ENCODE data around the gene CUTA. TPM values are rescaled to one million over a fixed set of nuclear protein-coding genes. Genes with fewer than 3 reads are reported as not detected.

Gene CUTA, protein sequence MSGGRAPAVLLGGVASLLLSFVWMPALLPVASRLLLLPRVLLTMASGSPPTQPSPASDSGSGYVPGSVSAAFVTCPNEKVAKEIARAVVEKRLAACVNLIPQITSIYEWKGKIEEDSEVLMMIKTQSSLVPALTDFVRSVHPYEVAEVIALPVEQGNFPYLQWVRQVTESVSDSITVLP
- 270 TPM for polyA plus RNA-seq (2013, experiment 1 of 4)
- polyA plus RNA-seq (2013, experiment 2 of 4), result 294 TPM
- polyA plus RNA-seq (2013, experiment 3 of 4), result 245 TPM
- 278 TPM for polyA plus RNA-seq (2013, experiment 4 of 4)

DNA sequence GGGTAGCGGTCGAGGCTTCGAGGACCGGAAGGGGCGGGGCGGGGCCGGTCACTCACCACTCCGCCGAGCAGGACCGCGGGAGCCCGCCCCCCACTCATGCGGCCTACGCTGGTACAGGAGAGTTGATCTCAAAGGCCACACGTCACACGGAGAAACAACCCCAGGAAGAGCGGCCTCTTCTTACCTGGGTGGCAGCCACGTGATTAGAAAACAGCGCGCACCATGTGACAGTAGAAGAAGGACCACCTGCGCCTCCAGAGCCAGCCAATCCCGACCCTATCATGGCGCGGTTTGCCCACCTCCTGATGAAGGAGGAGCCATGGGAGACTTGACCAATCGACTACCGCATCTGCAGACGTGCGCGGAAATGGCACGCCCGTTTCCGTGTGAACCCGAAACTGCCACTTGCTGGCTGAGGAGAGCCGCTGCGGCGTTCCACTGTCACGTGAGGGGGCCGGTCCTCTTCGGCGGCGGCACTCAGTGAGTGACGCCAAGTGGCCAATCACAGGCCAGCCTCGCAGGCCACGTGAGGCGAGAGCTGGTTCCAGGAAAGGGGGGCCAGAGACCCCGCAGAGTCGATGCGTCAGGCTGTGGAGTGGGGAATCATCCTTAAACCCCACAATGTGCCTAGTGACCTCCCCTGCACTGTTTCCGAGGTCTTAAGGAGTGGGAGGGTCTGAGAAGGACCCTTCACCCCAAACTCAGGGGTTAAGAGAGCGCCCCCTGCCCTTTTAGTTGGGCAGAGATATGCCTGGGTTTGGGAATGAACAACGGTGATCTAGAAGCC lies at the start of gene CUTA:
TSS of gene CUTA (minus strand) at position 205 of the 787 bp plus-strand sequence. CDS start at position 98, 107 bp downstream.
- Histone ChIP-seq H3K27ac (ENCODE audit: insufficient read depth, low read depth, low read length, poor library complexity, severe bottlenecking) (peak within 1 kb of the TSS; percentile 89), H3K4me3 (ENCODE audit: insufficient read depth, low read depth, low read length) (peak within 1 kb of the TSS; percentile 70), H3K4me1 (ENCODE audit: control insufficient read depth, insufficient read depth, low read length) (peaks cover 54% of the 10 kb centered on the region), H3K36me3 (ENCODE audit: control insufficient read depth, insufficient read depth, low read length) (peaks cover 19% of the 10 kb centered on the region), H3K27me3 (ENCODE audit: control insufficient read depth, insufficient read depth, low read length, poor library complexity, severe bottlenecking) (no peaks in the 10 kb centered on the region), H3K9me3 (ENCODE audit: control insufficient read depth, low read length) (no peaks in the 10 kb centered on the region)
- 0 to 1% methylated on average over 51 of the region's 51 CpGs for WGBS, 2 experiments

DNA sequence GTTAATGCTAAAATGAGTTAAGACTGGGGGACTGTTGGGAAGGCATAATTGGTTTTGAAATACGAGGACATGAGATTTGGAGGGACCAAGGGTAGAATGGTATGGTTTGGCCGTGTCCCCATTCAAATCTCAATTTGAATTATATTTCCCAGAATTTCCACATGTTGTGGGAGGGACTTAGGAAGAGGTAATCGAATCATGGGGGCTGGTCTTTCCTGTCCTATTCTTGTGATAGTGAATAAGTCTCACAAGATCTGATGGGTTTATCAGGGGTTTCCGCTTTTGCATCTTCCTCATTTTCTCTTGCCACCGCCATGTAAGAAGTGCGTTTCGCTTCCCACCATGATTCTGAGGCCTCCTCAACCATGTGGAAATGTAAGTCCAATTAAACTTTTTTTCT lies 49.2 kb upstream of the CUTA start:
- Histone ChIP-seq H3K36me3 (ENCODE audit: control insufficient read depth, insufficient read depth, low read length) (no peaks in the 10 kb centered on the region), H3K9me3 (ENCODE audit: control insufficient read depth, low read length) (no peaks in the 10 kb centered on the region)
- 90 to 94% methylated on average over 6 to 7 of the region's 7 CpGs for WGBS, 2 experiments

DNA sequence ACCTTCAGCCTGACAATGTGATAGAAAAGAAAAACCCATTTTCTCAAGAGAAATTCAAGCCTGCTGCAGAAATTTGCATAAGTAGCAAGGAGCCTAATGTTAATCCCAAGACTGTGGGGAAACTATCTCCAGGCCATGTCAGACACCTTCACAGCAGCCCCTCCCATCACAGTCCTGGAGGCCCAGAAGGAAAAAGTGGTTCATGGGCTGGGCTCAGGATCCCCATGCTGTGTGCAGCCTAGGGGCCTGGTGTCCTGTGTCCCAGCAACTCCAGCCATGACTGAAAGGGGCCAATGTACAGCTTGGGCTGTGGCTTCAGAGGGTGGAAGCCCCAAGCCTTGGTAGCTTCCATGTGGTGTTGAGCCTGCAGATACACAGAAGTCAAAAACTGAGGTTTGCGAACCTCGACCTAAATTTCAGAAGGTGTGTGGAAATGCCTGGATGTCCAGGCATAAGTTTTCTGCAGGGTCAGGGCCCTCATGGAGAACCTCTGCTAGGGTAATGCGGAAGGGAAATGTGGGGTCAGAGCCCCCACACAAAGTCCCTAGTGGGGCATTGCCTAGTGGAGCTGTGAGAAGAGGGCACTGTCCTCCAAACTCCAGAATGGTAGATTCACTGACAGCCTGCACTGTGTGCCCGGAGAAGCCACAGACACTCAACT lies 48.3 kb upstream of the CUTA start:
- no peaks in the 10 kb centered on the region for H3K4me1 ChIP-seq (ENCODE audit: control insufficient read depth, insufficient read depth, low read length)
- H3K4me3 ChIP-seq (ENCODE audit: insufficient read depth, low read depth, low read length), result no peak overlapping the region
- H3K27me3 ChIP-seq (ENCODE audit: control insufficient read depth, insufficient read depth, low read length, poor library complexity, severe bottlenecking), result no peaks in the 10 kb centered on the region
- no peak overlapping the region for H3K27ac ChIP-seq (ENCODE audit: insufficient read depth, low read depth, low read length, poor library complexity, severe bottlenecking)
- no peaks in the 10 kb centered on the region for H3K36me3 ChIP-seq (ENCODE audit: control insufficient read depth, insufficient read depth, low read length)
- WGBS, 2 experiments, result 94% methylated on average over 4 of the region's 4 CpGs
- H3K9me3 ChIP-seq (ENCODE audit: control insufficient read depth, low read length), result no peaks in the 10 kb centered on the region

More for the DNA sequence above, 49.2 kb upstream of the CUTA start:
- Histone ChIP-seq H3K27ac (ENCODE audit: insufficient read depth, low read depth, low read length, poor library complexity, severe bottlenecking) (no peak overlapping the region), H3K4me3 (ENCODE audit: insufficient read depth, low read depth, low read length) (no peak overlapping the region), H3K4me1 (ENCODE audit: control insufficient read depth, insufficient read depth, low read length) (no peaks in the 10 kb centered on the region), H3K27me3 (ENCODE audit: control insufficient read depth, insufficient read depth, low read length, poor library complexity, severe bottlenecking) (no peaks in the 10 kb centered on the region)

DNA sequence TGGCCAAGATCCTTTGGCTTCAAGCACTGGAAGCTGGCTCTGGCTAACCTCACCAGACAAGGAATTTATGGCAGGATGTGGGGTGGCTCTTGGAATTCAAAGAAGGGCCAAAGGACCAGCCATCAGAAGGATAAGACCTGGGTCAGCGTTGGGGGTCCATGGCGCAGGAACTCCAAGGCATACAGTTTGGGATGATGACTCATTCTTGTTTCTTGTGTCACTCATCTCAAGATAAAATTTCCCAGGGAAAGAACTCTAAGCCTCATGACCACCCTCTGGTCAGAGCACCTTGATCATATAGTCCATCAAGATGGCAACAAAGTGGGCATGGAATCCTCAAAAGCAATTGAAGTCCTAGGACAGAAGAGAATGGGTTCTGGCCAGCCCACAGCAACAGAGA lies 41.3 kb upstream of the CUTA start:
- Histone ChIP-seq H3K27me3 (ENCODE audit: control insufficient read depth, insufficient read depth, low read length, poor library complexity, severe bottlenecking) (no peaks in the 10 kb centered on the region), H3K27ac (ENCODE audit: insufficient read depth, low read depth, low read length, poor library complexity, severe bottlenecking) (no peak overlapping the region), H3K4me1 (ENCODE audit: control insufficient read depth, insufficient read depth, low read length) (no peaks in the 10 kb centered on the region), H3K36me3 (ENCODE audit: control insufficient read depth, insufficient read depth, low read length) (peaks cover 3% of the 10 kb centered on the region), H3K4me3 (ENCODE audit: insufficient read depth, low read depth, low read length) (no peak overlapping the region), H3K9me3 (ENCODE audit: control insufficient read depth, low read length) (no peaks in the 10 kb centered on the region)
- 90% methylated on average over 2 of the region's 2 CpGs for WGBS, 2 experiments

DNA sequence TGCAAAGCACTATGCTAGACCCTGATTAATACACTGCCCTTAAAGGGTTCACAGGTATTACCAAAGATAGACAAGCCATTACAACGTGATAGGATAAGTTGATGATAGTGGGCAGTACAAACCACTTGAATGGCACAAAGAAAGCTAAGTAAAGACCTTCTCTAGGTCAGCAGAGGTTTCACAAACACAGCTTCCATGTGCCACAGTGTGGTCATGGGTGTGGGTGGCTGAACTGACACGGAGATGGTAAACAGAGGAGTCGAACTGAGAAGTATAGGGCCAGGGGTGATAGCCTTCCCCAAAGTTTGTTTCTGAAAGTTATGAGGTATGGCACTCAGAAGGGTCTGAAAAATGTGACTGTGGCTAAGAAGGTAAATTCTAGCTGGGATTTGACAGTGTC lies 40.8 kb upstream of the CUTA start:
- no peak overlapping the region for H3K4me3 ChIP-seq (ENCODE audit: insufficient read depth, low read depth, low read length)
- peaks cover 3% of the 10 kb centered on the region for H3K36me3 ChIP-seq (ENCODE audit: control insufficient read depth, insufficient read depth, low read length)
- H3K27ac ChIP-seq (ENCODE audit: insufficient read depth, low read depth, low read length, poor library complexity, severe bottlenecking), result no peak overlapping the region
- 87 to 90% methylated on average over 3 of the region's 3 CpGs for WGBS, 2 experiments
- no peaks in the 10 kb centered on the region for H3K27me3 ChIP-seq (ENCODE audit: control insufficient read depth, insufficient read depth, low read length, poor library complexity, severe bottlenecking)
- H3K4me1 ChIP-seq (ENCODE audit: control insufficient read depth, insufficient read depth, low read length), result peaks cover 3% of the 10 kb centered on the region
- H3K9me3 ChIP-seq (ENCODE audit: control insufficient read depth, low read length), result no peaks in the 10 kb centered on the region

DNA sequence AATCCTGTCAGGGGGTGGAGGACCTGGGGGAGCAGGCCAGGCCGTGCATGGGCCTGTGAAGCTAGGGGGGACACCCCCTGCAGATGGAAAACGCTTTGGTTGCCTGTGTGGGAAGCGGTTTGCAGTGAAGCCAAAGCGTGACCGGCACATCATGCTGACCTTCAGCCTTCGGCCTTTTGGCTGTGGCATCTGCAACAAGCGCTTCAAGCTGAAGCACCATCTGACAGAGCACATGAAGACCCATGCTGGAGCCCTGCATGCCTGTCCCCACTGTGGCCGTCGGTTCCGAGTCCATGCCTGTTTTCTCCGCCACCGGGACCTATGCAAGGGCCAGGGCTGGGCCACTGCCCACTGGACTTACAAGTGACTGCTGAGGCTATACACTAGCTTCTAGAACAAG lies 38.2 kb upstream of the CUTA start:
- no peaks in the 10 kb centered on the region for H3K27me3 ChIP-seq (ENCODE audit: control insufficient read depth, insufficient read depth, low read length, poor library complexity, severe bottlenecking)
- H3K9me3 ChIP-seq (ENCODE audit: control insufficient read depth, low read length), result no peaks in the 10 kb centered on the region
- H3K27ac ChIP-seq (ENCODE audit: insufficient read depth, low read depth, low read length, poor library complexity, severe bottlenecking), result no peak overlapping the region
- no peak overlapping the region for H3K4me3 ChIP-seq (ENCODE audit: insufficient read depth, low read depth, low read length)
- peaks cover 9% of the 10 kb centered on the region for H3K4me1 ChIP-seq (ENCODE audit: control insufficient read depth, insufficient read depth, low read length)
- peaks cover 3% of the 10 kb centered on the region for H3K36me3 ChIP-seq (ENCODE audit: control insufficient read depth, insufficient read depth, low read length)
- WGBS, 2 experiments, result 95 to 97% methylated on average over 12 of the region's 12 CpGs

DNA sequence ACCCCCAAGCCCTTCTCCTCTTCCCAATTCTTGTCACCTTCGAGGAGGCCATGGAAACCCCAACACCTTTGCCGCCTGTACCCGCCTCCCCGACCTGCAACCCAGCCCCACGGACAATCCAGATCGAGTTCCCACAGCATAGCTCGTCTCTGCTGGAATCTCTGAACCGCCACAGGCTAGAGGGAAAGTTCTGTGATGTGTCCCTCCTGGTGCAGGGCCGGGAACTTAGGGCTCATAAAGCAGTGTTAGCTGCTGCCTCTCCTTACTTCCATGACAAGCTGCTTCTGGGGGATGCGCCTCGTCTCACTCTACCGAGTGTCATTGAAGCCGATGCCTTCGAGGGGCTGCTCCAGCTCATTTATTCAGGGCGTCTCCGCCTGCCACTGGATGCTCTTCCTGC lies 37.1 kb upstream of the CUTA start:
- Histone ChIP-seq H3K27ac (ENCODE audit: insufficient read depth, low read depth, low read length, poor library complexity, severe bottlenecking) (no peak overlapping the region), H3K36me3 (ENCODE audit: control insufficient read depth, insufficient read depth, low read length) (peaks cover 3% of the 10 kb centered on the region), H3K9me3 (ENCODE audit: control insufficient read depth, low read length) (no peaks in the 10 kb centered on the region), H3K27me3 (ENCODE audit: control insufficient read depth, insufficient read depth, low read length, poor library complexity, severe bottlenecking) (no peaks in the 10 kb centered on the region), H3K4me3 (ENCODE audit: insufficient read depth, low read depth, low read length) (peak overlapping the region; percentile 57), H3K4me1 (ENCODE audit: control insufficient read depth, insufficient read depth, low read length) (peaks cover 9% of the 10 kb centered on the region)
- WGBS, 2 experiments, result 67 to 69% methylated on average over 16 of the region's 16 CpGs

DNA sequence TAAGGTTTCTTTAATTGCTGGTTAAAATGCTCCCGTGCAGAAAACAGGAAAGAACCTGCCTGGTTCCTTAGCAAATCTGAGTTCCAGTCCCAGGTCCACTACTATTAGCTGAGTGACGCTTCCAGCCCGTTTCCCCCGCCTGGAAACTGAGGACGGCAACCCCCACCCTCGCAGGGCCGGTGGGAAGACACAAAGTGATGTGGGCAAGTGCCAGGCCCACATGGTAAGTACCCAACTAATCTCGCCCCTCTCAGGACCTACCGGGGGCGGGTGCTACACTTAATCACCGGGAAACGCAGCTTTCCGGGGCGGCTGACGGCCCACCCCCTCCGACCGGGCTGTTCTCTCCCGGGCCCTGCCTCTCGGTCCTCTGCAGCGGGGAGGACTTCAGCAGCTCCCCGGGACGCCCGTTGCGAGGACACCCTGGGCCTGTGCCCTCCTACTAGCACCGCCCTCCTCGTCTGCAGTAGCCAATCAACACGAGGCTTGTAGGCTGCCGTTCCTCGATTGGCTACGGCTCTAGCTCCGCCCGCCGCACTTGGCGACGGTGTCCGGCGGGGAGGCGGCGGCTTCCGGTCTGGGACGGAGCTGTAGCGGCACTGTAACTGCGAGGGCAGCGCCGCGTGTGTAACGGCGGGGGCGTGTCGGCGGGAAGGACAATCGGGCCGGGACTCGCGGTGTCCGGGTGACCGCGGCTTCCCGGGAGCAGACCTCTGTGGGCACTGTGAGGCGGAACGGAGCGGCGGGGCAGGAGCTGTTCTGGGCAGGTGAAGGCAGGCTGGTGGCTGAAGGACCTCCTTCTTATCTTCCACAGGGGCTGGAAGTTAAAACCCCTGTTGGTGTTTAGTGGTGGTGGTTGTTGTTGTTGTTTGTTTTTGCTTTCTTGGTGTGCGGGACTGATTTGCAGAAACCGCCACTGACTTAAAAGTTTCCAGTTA lies 36.4 kb upstream of the CUTA start, which contains the start of gene ZBTB9:
TSS of gene ZBTB9 (plus strand) at position 568 of the 938 bp plus-strand sequence. CDS start 525 bp downstream, outside the sequence.
- H3K27ac ChIP-seq (ENCODE audit: insufficient read depth, low read depth, low read length, poor library complexity, severe bottlenecking), result peak within 1 kb of the TSS; percentile 38
- H3K36me3 ChIP-seq (ENCODE audit: control insufficient read depth, insufficient read depth, low read length), result peaks cover 3% of the 10 kb centered on the region

DNA sequence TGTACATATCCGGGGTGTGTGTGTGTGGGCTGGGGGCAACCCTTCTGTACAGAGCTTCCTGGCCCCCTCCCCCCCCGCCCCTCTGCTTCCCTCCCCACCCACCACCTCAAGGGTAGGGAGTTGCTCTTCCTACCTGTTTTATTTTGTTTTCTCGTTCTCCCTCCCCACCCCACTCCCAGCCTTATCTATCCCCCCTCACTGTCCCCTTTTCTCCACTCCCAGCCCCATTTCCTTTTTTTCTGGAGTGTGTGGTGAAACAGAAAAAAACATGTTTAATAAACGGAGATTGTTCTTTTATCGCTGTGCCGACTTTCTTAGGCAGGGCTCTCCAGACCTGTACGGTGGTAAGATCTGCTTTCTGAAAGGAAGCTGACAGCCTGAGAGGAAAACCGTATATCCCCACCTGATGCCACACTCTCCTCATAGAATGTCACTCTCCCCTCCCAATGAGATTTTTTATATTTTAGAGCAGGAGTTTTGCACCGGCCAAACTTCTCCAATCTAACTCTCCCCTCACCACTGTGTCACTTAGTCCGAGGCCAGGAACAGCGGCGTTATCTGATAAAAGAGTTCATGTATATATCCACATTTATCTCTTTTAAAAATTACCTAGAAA lies 35.6 kb upstream of the CUTA start:
- peaks cover 8% of the 10 kb centered on the region for H3K36me3 ChIP-seq (ENCODE audit: control insufficient read depth, insufficient read depth, low read length)
- no peaks in the 10 kb centered on the region for H3K27me3 ChIP-seq (ENCODE audit: control insufficient read depth, insufficient read depth, low read length, poor library complexity, severe bottlenecking)
- H3K4me1 ChIP-seq (ENCODE audit: control insufficient read depth, insufficient read depth, low read length), result peaks cover 9% of the 10 kb centered on the region
- H3K4me3 ChIP-seq (ENCODE audit: insufficient read depth, low read depth, low read length), result peak overlapping the region; percentile 57
- H3K9me3 ChIP-seq (ENCODE audit: control insufficient read depth, low read length), result no peaks in the 10 kb centered on the region
- H3K27ac ChIP-seq (ENCODE audit: insufficient read depth, low read depth, low read length, poor library complexity, severe bottlenecking), result peak overlapping the region; percentile 38
- 67 to 69% methylated on average over 7 to 10 of the region's 12 CpGs for WGBS, 2 experiments

More for the DNA sequence above, 36.4 kb upstream of the CUTA start, which contains the start of gene ZBTB9:
- Histone ChIP-seq H3K9me3 (ENCODE audit: control insufficient read depth, low read length) (no peaks in the 10 kb centered on the region), H3K4me1 (ENCODE audit: control insufficient read depth, insufficient read depth, low read length) (peaks cover 9% of the 10 kb centered on the region), H3K4me3 (ENCODE audit: insufficient read depth, low read depth, low read length) (peak within 1 kb of the TSS; percentile 57), H3K27me3 (ENCODE audit: control insufficient read depth, insufficient read depth, low read length, poor library complexity, severe bottlenecking) (no peaks in the 10 kb centered on the region)
- 0 to 1% methylated on average over 65 of the region's 65 CpGs for WGBS, 2 experiments
